Measurements from ENCODE around the gene HECA.

Gene HECA

DNA sequence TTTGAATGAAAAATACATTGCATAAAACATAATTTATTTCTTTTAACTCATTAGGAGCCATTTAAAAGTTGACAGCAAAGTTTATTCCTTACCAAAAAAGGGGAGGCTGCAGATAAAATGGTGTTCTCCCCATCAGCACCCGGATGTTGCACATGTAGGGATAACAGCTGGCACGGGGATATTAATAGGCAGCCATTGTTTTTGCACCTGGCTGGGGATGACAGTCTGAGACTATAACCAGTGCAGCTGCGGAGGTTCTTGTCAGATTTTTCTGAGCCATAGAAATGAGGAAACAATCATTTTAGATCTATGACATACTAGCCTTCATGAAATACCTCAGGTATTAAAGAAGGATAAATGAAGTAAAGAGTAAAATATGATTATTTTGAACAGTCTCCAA, 20.1 kb upstream of the HECA start:
- H2AFZ ChIP-seq (ENCODE audit: low read length): no peak overlapping the region
- H3K23ac ChIP-seq (ENCODE audit: low read depth, low read length, poor library complexity): no peak overlapping the region
- DNase-seq (ENCODE audit: low spot score): no peak
- H3K4ac ChIP-seq (ENCODE audit: low read length): no peak overlapping the region
- H3K14ac ChIP-seq (ENCODE audit: low read length): no peak overlapping the region
- no peak overlapping the region for H2BK120ac ChIP-seq (ENCODE audit: low read depth, low read length)
- no peak overlapping the region for H4K91ac ChIP-seq (ENCODE audit: low read depth, low read length, poor library complexity)
- H3K9ac ChIP-seq (ENCODE audit: low read depth, low read length, poor library complexity): no peak overlapping the region
- H2BK12ac ChIP-seq (ENCODE audit: low read length): no peak overlapping the region
- H4K8ac ChIP-seq (ENCODE audit: low read depth, low read length): no peak overlapping the region
- peaks cover 0 to 2% of the 10 kb centered on the region in 2 donors for H3K9me3 ChIP-seq (replicated peaks in 1 of 2; ENCODE audit: control insufficient read depth in 2 of 2, insufficient read depth in 1 of 2, low read depth in 1 of 2, low read length in 2 of 2)
- H3K79me1 ChIP-seq (ENCODE audit: low read depth, low read length): no peaks in the 10 kb centered on the region
- H3K18ac ChIP-seq (ENCODE audit: low read length): no peak overlapping the region
- no peaks in the 10 kb centered on the region for H3K36me3 ChIP-seq (replicated peaks in 1 of 2; ENCODE audit: control insufficient read depth in 2 of 2, insufficient read depth in 2 of 2, low read length in 2 of 2)
- no peak overlapping the region for H3K27ac ChIP-seq (replicated peaks; ENCODE audit: low read length)
- H3K4me1 ChIP-seq (ENCODE audit: control insufficient read depth in 2 of 2, insufficient read depth in 1 of 2, low read depth in 1 of 2, low read length in 2 of 2): no peaks in the 10 kb centered on the region
- peaks cover 0 to 12% (median 0%) of the 10 kb centered on the region in 3 experiments for H3K27me3 ChIP-seq (ENCODE audit: control insufficient read depth in 3 of 3, insufficient read depth in 3 of 3, low read depth in 1 of 3, low read length in 3 of 3)
- no peak overlapping the region for H3K4me3 ChIP-seq (ENCODE audit: low read length in 2 of 2)
- no CpG with 5 or more reads among the region's 3 CpGs for WGBS, 2 donors (ENCODE audit: extremely low coverage in 2 of 2, insufficient read length in 2 of 2, insufficient replicate concordance in 1 of 2)
- no peak overlapping the region for H2BK5ac ChIP-seq (ENCODE audit: low read length)
- H2AK5ac ChIP-seq (ENCODE audit: low read depth, low read length): no peak overlapping the region
- no peak overlapping the region for H2BK15ac ChIP-seq (ENCODE audit: low read length)
- H3K4me2 ChIP-seq (ENCODE audit: insufficient read depth, low read length, poor library complexity, severe bottlenecking): no peak overlapping the region

DNA sequence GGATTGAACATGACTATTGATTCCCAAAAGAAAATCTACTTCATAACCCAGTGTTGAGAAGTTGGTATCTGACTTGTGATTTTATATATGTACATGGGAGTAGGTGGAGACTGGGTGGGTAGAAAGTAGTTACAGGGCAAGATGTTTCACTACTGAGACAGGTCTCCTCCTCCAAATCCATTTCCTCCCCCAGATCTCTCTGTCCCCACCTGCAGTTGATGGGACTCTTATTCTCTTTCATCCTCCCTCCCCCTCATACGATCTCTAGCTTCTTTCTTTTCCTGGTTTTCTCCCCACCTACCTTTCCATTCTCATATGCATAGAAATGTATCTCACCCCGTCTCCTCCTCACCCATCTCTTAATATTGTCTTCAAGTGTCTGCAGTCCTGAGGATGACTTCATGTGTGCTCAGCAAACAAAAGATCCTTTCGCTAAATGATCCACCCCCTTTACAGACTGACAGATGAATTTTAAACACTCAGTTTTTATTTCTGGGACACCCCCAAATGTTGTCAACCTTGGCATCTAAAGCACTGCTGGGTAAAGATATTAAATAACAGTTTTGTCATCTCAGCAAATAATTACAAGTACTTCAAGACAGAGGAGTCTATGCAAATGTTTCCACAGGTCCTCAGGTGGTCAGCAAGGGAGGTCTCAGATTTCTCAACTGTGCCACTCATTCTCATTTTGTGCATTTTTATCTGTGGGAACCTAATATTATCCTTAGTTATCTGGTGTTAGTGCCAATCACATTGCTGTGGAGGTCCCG, 18.7 kb upstream of the HECA start:
- Histone ChIP-seq H2BK12ac (ENCODE audit: low read length) (no peak overlapping the region), H3K4ac (ENCODE audit: low read length) (no peak overlapping the region), H2BK120ac (ENCODE audit: low read depth, low read length) (no peak overlapping the region), H3K9me3 (replicated peaks in 1 of 2; ENCODE audit: control insufficient read depth in 2 of 2, insufficient read depth in 1 of 2, low read depth in 1 of 2, low read length in 2 of 2) (peaks cover 0 to 4% of the 10 kb centered on the region in 2 donors), H2BK5ac (ENCODE audit: low read length) (no peak overlapping the region), H3K23ac (ENCODE audit: low read depth, low read length, poor library complexity) (no peak overlapping the region), H2AK5ac (ENCODE audit: low read depth, low read length) (no peak overlapping the region), H3K27me3 (ENCODE audit: control insufficient read depth in 3 of 3, insufficient read depth in 3 of 3, low read depth in 1 of 3, low read length in 3 of 3) (peaks cover 0 to 12% (median 0%) of the 10 kb centered on the region in 3 experiments), H3K27ac (replicated peaks; ENCODE audit: low read length) (no peak overlapping the region), H3K18ac (ENCODE audit: low read length) (no peak overlapping the region), H2AFZ (ENCODE audit: low read length) (no peak overlapping the region), H2BK15ac (ENCODE audit: low read length) (no peak overlapping the region), H3K36me3 (replicated peaks in 1 of 2; ENCODE audit: control insufficient read depth in 2 of 2, insufficient read depth in 2 of 2, low read length in 2 of 2) (no peaks in the 10 kb centered on the region), H3K14ac (ENCODE audit: low read length) (no peak overlapping the region), H3K4me3 (ENCODE audit: low read length in 2 of 2) (no peak overlapping the region), H4K8ac (ENCODE audit: low read depth, low read length) (no peak overlapping the region), H4K91ac (ENCODE audit: low read depth, low read length, poor library complexity) (no peak overlapping the region), H3K4me2 (ENCODE audit: insufficient read depth, low read length, poor library complexity, severe bottlenecking) (no peak overlapping the region), H3K79me1 (ENCODE audit: low read depth, low read length) (no peaks in the 10 kb centered on the region), H3K9ac (ENCODE audit: low read depth, low read length, poor library complexity) (no peak overlapping the region), H3K4me1 (ENCODE audit: control insufficient read depth in 2 of 2, insufficient read depth in 1 of 2, low read depth in 1 of 2, low read length in 2 of 2) (no peaks in the 10 kb centered on the region)
- DNase-seq (ENCODE audit: low spot score): no peak
- WGBS, 2 donors (ENCODE audit: extremely low coverage in 2 of 2, insufficient read length in 2 of 2, insufficient replicate concordance in 1 of 2): no CpG with 5 or more reads among the region's 4 CpGs

DNA sequence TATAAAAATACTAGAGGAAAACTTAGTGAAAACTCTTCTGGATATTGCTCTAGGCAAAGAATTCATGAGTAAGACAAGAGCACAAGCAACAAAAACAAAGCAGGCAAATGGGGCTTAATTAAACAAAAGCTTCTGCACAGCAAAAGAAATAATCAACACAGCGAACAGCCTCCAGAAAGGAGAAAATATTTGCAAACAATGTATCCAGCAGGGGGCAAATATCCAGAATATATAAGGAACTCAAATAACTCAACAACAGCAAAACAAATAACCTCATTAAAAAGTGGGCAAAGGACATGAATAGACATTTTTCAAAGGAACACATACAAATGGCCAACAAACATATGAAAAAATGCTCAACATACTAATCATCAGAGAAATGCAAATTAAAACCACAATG, 17.1 kb upstream of the HECA start:
- Histone ChIP-seq H3K14ac (ENCODE audit: low read length) (no peak overlapping the region), H4K8ac (ENCODE audit: low read depth, low read length) (no peak overlapping the region), H2BK12ac (ENCODE audit: low read length) (no peak overlapping the region), H3K4me1 (ENCODE audit: control insufficient read depth in 2 of 2, insufficient read depth in 1 of 2, low read depth in 1 of 2, low read length in 2 of 2) (no peaks in the 10 kb centered on the region), H3K4me3 (ENCODE audit: low read length in 2 of 2) (no peak overlapping the region), H3K23ac (ENCODE audit: low read depth, low read length, poor library complexity) (no peak overlapping the region), H3K27ac (replicated peaks; ENCODE audit: low read length) (no peak overlapping the region), H2BK5ac (ENCODE audit: low read length) (no peak overlapping the region), H2AK5ac (ENCODE audit: low read depth, low read length) (no peak overlapping the region), H3K18ac (ENCODE audit: low read length) (no peak overlapping the region), H3K79me1 (ENCODE audit: low read depth, low read length) (no peaks in the 10 kb centered on the region), H2BK15ac (ENCODE audit: low read length) (no peak overlapping the region), H3K36me3 (replicated peaks in 1 of 2; ENCODE audit: control insufficient read depth in 2 of 2, insufficient read depth in 2 of 2, low read length in 2 of 2) (no peaks in the 10 kb centered on the region), H4K91ac (ENCODE audit: low read depth, low read length, poor library complexity) (no peak overlapping the region), H3K4ac (ENCODE audit: low read length) (no peak overlapping the region), H3K4me2 (ENCODE audit: insufficient read depth, low read length, poor library complexity, severe bottlenecking) (no peak overlapping the region), H2BK120ac (ENCODE audit: low read depth, low read length) (no peak overlapping the region), H2AFZ (ENCODE audit: low read length) (no peak overlapping the region), H3K9me3 (replicated peaks in 1 of 2; ENCODE audit: control insufficient read depth in 2 of 2, insufficient read depth in 1 of 2, low read depth in 1 of 2, low read length in 2 of 2) (peaks cover 0 to 4% of the 10 kb centered on the region in 2 donors), H3K9ac (ENCODE audit: low read depth, low read length, poor library complexity) (no peak overlapping the region), H3K27me3 (ENCODE audit: control insufficient read depth in 3 of 3, insufficient read depth in 3 of 3, low read depth in 1 of 3, low read length in 3 of 3) (peaks cover 0 to 12% (median 0%) of the 10 kb centered on the region in 3 experiments)
- DNase-seq (ENCODE audit: low spot score): no peak
- WGBS, 2 donors (ENCODE audit: extremely low coverage in 2 of 2, insufficient read length in 2 of 2, insufficient replicate concordance in 1 of 2): no CpG with 5 or more reads among the region's 1 CpG

DNA sequence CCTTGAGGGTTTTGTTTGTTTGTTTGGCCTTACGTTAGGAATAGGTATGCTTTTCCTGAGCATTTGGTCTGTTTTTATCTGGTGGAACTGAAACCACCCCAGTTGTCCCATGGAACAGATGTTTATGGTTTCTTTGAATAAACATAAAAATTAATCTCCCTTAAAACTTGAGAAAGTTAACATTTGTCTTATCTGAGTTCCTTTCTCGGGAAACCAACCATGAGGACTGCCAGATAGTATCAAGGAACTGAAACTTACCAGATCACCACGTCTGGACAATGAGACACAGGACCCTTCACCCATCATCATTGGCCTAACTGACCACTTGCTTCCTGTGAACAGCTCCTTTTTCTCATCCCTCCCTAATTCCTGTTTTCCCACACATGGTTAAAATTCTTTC, 15.3 kb upstream of the HECA start:
- no peak overlapping the region for H2BK120ac ChIP-seq (ENCODE audit: low read depth, low read length)
- H3K23ac ChIP-seq (ENCODE audit: low read depth, low read length, poor library complexity): no peak overlapping the region
- H3K27ac ChIP-seq (replicated peaks; ENCODE audit: low read length): no peak overlapping the region
- no peak overlapping the region for H2BK15ac ChIP-seq (ENCODE audit: low read length)
- DNase-seq (ENCODE audit: low spot score): no peak
- H2AFZ ChIP-seq (ENCODE audit: low read length): no peak overlapping the region
- H2AK5ac ChIP-seq (ENCODE audit: low read depth, low read length): no peak overlapping the region
- H4K91ac ChIP-seq (ENCODE audit: low read depth, low read length, poor library complexity): no peak overlapping the region
- H3K36me3 ChIP-seq (replicated peaks in 1 of 2; ENCODE audit: control insufficient read depth in 2 of 2, insufficient read depth in 2 of 2, low read length in 2 of 2): no peaks in the 10 kb centered on the region
- no peak overlapping the region for H3K9ac ChIP-seq (ENCODE audit: low read depth, low read length, poor library complexity)
- no CpG with 5 or more reads among the region's 3 CpGs for WGBS, 2 donors (ENCODE audit: extremely low coverage in 2 of 2, insufficient read length in 2 of 2, insufficient replicate concordance in 1 of 2)
- H3K18ac ChIP-seq (ENCODE audit: low read length): no peak overlapping the region
- H2BK5ac ChIP-seq (ENCODE audit: low read length): no peak overlapping the region
- H4K8ac ChIP-seq (ENCODE audit: low read depth, low read length): no peak overlapping the region
- H3K27me3 ChIP-seq (ENCODE audit: control insufficient read depth in 3 of 3, insufficient read depth in 3 of 3, low read depth in 1 of 3, low read length in 3 of 3): peaks cover 0 to 6% (median 0%) of the 10 kb centered on the region in 3 experiments
- H3K9me3 ChIP-seq (replicated peaks in 1 of 2; ENCODE audit: control insufficient read depth in 2 of 2, insufficient read depth in 1 of 2, low read depth in 1 of 2, low read length in 2 of 2): peaks cover 0 to 4% of the 10 kb centered on the region in 2 donors
- H3K4me3 ChIP-seq (ENCODE audit: low read length in 2 of 2): no peak overlapping the region
- H3K4me2 ChIP-seq (ENCODE audit: insufficient read depth, low read length, poor library complexity, severe bottlenecking): no peak overlapping the region
- H3K4ac ChIP-seq (ENCODE audit: low read length): no peak overlapping the region
- no peak overlapping the region for H2BK12ac ChIP-seq (ENCODE audit: low read length)
- H3K4me1 ChIP-seq (ENCODE audit: control insufficient read depth in 2 of 2, insufficient read depth in 1 of 2, low read depth in 1 of 2, low read length in 2 of 2): no peaks in the 10 kb centered on the region
- no peak overlapping the region for H3K14ac ChIP-seq (ENCODE audit: low read length)
- H3K79me1 ChIP-seq (ENCODE audit: low read depth, low read length): no peaks in the 10 kb centered on the region

Measured in neuronal stem cell (in vitro differentiated cells).